HG03139 (cell line): ENCODE measurements around the gene TPGS2.
A peak's percentile ranks its signal among the peaks of the same experiment; 100 is the strongest.
"Not testable (repeated sequence)": the region's sequence is repeated elsewhere in the genome, so short reads cannot be mapped to it uniquely, and the experiment has no call there.

Experiments
- ATAC-seq: cut with Tn5 transposase; IDR thresholded peaks from one replicate; pipeline ENCODE4 v1.9.1; 2021; ENCODE audit not compliant: unreplicated experiment

TPGS2 gene

GRCh38 chr18:36828630-36829361, at the start of gene TPGS2, which contains the start of gene KIAA1328:
Gene TPGS2, minus strand, starts transcription at chr18:36829002. Its CDS starts 235 bp downstream, at chr18:36828767.
Gene KIAA1328, plus strand, starts transcription at chr18:36829127. Its CDS starts 12 bp downstream, at chr18:36829139.
- peak; percentile 93 for ATAC-seq

GRCh38 chr18:36873826-36874225, 45.0 kb upstream of the TPGS2 start:
- ATAC-seq = not testable (repeated sequence)

GRCh38 chr18:36872329-36872728, 43.5 kb upstream of the TPGS2 start:
- no peak for ATAC-seq

GRCh38 chr18:36871801-36872200, 43.0 kb upstream of the TPGS2 start:
- ATAC-seq = no peak

GRCh38 chr18:36867056-36867455, 38.3 kb upstream of the TPGS2 start:
- no peak for ATAC-seq

GRCh38 chr18:36862182-36862581, 33.4 kb upstream of the TPGS2 start:
- no peak for ATAC-seq

GRCh38 chr18:36856815-36857214, 28.0 kb upstream of the TPGS2 start:
- no peak for ATAC-seq

- ATAC-seq = no peak
These were observed 22.4 kb upstream of the TPGS2 start for GRCh38 chr18:36851202-36851590.

- no peak for ATAC-seq
These were observed 21.9 kb upstream of the TPGS2 start for GRCh38 chr18:36850527-36851201.

- ATAC-seq = no peak
These were observed 20.6 kb upstream of the TPGS2 start for GRCh38 chr18:36849288-36850006.

GRCh38 chr18:36848609-36849008, 19.8 kb upstream of the TPGS2 start:
- ATAC-seq = no peak

- ATAC-seq = no peak
These were observed 15.0 kb upstream of the TPGS2 start for GRCh38 chr18:36843784-36844183.

- ATAC-seq = no peak
These were observed 14.4 kb upstream of the TPGS2 start for GRCh38 chr18:36843199-36843598.

- ATAC-seq = no peak
These were observed 11.0 kb upstream of the TPGS2 start for GRCh38 chr18:36839835-36840234.

GRCh38 chr18:36835927-36836326, 7.1 kb upstream of the TPGS2 start:
- no peak for ATAC-seq

- no peak for ATAC-seq
These were observed 4.3 kb upstream of the TPGS2 start for GRCh38 chr18:36833120-36833519.

- ATAC-seq = no peak
These were observed 2.3 kb upstream of the TPGS2 start for GRCh38 chr18:36831139-36831538.

- no peak for ATAC-seq
These were observed 1.3 kb upstream of the TPGS2 start for GRCh38 chr18:36830158-36830495.

- ATAC-seq = no peak
These were observed 758 bp upstream of the TPGS2 start for GRCh38 chr18:36829362-36830157.

- ATAC-seq = no peak
These were observed 609 bp downstream of the TPGS2 start for GRCh38 chr18:36828157-36828629.

- no peak for ATAC-seq
These were observed 2.2 kb downstream of the TPGS2 start for GRCh38 chr18:36826556-36826955.
